Activated CD4-positive, CD25-positive, alpha-beta regulatory T cell treated with anti-CD3 and anti-CD28 coated beads, Interleukin-2, amount 50 U/mL, for 24 hours (primary cell): Measurements from ENCODE around the gene DSG2.
"Not testable (repeated sequence)": the region's sequence is repeated elsewhere in the genome, so short reads cannot be mapped to it uniquely, and the experiment has no call there.

Source experiments
- ATAC-seq, 2 donors: fragments of 150-1000 bp; cut with Tn5 transposase; one replicate each; pipeline ENCODE4 v1.10.0; 2021; ENCODE audit warnings: mild to moderate bottlenecking in 1 of 2, moderate library complexity in 1 of 2

DSG2 gene

DNA sequence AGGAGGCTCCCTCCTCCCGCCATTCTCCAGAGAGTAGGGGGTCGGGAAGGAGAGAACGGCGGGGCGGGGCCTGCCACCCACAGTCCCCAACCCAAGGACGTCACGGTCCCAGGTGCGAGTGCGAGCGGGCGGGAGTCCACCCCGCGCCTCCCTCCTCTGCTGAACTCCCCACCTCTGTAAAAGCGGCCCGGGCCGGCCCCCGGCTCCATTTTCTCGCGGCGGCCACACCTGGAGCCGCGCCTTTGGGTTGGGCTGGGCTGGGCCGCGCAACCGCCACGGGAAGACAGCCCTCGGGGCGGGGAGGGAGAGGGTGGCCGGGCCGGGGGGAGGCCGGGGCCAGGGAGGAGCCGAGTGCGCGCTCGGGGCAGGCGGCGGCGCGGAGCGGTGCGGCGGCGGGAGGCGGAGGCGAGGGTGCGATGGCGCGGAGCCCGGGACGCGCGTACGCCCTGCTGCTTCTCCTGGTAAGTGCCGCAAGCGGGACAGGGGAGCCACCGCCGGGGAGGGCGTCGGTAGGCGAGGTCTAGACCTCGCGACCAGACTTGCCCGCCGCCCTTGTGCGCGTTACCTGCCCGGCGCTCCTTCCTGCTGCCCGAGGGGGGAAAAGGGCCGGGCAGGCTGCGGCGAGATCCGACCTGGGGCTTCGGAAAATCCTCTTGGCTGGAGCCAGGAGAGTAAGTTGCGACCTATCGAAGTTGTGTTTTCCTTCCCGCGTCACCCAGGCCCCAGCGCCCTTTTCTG is at the start of gene DSG2:
Gene DSG2, plus strand, starts transcription at position 342 of the 738 bp plus-strand sequence. Its CDS starts 75 bp downstream, at position 417.
- ATAC-seq = peak in 1 of 2 donors; percentile 21

GRCh38 chr18:31450409-31450808 is 47.6 kb upstream of the DSG2 start:
- no peak for ATAC-seq

GRCh38 chr18:31451625-31452024 is 46.4 kb upstream of the DSG2 start:
- ATAC-seq = no peak

DNA sequence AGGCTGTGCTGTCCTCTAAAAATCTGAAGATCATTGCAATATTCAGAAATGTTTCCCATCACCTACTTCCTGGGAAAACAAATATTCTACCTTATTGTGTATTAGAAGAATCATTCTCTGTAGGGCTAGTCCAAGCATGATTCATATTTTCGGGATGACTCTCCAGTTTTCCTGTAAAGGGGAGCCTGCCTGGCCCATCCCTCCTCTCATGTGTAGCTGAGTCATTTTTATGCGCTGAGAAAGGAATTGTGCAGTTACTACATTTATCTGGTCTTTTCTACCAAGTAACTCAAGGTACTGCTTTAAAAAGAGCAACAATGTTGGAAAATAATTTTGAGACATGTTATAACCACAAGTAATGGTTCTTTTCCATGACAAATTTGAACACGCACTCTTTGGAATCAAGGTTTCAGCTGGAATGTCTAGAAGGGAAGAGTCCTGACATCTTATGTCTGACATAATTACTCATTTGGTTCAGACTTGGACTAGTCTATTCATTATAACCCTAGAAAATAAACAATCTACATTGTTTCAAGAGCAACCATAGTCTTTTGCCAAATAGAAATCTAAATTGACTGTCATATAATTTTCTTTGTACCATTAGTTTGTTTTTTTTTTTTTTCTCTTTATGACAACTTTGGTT is 43.8 kb upstream of the DSG2 start:
- no peak for ATAC-seq

DNA sequence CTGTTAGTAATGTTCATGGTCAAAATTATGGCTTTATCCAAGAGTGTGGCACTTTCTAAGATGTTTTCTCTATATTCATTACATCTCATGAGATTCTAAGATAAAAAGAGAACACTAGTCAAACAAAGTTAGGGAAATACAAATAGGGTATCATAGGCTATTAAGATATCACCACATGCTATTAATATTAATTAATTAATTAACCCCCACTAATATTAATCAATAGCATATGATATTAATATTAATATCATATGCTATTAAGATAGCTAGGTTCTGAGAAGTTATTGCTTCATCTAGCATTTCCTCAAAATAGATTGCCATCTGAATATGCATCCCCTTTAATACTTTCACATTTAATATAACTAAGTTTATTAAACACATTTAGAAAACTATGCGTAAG is 28.3 kb upstream of the DSG2 start:
- ATAC-seq = no peak

GRCh38 chr18:31478688-31479087 is 19.3 kb upstream of the DSG2 start:
- no peak for ATAC-seq

DNA sequence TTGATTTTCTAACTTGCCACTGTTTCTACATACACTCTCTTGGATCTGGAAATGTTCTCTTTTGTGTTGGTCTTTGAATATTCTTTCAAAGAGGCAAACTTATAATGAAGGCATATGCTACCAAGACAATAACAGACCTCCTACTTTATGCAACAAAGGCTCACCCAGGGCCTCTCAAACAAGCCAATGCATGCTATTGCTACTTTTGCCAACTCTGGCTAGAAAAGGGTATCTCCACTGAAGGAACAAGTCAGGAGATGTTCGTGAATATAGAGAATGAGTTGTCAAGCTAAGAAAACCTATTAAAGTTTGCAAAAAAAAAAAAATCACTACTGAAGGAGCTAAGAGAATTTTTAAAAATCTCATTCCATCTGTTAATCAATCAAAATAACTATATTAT is 15.9 kb upstream of the DSG2 start:
- no peak for ATAC-seq

GRCh38 chr18:31483396-31483795 is 14.6 kb upstream of the DSG2 start:
- ATAC-seq = no peak

DNA sequence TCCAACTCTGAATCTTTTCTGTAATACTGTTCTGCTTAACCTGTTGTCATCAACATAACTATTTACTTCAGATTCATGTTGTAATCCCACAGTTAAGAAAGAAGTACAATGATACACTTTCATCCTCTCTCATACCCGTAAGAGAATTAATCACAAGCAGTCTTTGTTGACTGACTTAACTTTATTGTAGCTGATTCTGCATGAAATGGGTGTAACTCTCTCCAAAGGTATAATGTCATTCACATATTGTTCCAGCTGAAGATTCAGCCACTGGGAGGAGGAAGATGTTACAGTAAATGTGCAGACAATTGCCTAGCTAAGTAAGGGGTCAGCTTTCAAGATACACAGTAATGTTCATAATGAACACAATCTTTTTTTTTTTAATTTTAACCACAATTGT is 13.5 kb upstream of the DSG2 start:
- no peak for ATAC-seq

DNA sequence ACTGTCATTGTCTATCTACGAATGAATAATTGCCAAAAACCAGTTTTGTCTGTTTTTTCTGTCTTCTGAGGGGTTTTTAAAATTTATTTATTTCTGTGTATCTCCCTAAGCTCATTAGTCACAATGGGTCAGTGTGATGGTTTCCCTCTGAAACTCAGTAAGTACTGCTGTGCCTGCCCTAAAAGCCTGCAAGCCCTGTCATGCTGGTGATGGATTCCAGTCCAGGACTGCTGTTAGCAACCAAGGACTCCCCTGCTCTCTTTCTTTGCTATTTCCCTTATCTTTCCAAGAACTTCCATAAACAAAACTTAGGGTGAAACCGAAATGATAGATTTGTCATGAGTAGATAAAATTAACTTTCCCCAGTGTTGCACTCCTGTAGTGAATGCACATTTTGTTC is 11.8 kb upstream of the DSG2 start:
- ATAC-seq = no peak

DNA sequence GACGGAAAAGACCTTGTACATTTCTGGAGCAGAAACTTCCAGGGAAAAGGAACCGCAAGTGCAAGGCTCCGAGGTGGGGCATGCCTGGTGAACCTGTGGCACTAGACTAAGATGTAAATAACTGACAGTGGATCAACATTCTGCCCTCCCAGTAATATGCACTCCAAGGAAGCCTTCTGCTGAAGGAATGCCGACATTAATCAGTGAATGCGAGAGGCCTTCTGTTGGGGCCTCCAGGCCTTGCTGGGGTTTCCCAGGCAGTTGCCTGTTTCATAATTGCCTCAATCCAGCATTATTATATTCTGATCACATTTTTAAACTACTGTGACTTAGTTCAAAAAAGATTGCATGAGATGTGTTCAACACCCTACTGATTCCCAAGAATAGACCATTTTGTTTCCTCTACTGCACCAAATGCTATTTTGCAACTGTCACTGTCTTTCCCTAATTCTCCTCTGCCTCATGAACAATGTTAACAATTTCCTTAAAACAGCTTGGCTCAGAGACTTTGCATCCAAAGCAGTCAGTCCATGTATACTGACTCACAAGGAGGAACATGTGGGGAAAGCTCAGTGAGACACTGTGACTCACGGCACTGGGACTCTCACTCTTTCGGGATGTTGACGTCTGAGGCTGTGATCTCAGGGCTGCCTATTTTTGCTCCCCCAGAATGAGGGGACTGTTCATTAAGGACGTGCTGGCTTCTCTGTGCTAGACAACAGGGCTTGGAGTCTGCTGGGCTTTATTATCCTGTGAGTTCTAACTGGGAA is 10.5 kb upstream of the DSG2 start:
- no peak for ATAC-seq

DNA sequence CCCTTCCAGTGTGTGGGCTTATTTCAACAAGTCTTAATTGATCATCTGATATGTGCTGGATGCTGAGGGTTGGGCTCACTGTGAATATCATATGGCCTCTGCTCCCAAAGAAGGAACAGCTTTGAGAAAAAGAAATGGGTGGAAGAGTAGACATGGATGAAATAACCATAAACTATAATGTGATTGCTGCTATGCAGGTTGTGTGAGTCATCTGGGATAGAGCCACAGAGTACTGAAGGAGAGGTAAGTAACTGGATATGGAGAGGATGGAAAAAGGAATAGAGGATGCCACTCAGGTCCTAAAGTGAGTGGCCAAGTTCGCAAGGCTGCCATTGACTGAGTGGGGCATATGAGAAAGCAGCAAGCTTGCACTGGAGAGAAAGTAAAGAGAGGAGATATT is 8.7 kb upstream of the DSG2 start:
- ATAC-seq = no peak

DNA sequence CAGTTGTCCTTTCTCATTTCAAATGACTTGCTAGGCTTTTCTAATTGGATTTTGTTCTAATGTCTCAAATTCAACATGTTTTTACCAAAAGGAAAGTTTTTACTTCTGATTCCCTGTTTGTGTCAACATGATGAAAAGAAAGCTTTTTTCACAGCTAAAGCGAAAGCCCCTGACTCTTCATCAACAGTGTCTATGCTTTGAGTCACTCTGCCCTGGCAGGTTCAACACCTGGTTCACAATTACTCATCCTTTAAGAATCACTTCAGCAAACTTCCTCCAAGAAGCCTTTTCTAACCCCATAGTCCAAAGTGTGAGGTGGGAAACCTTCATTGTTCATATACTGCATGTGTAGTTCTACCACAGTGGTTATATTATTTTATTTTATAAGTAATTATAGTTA is 7.6 kb upstream of the DSG2 start:
- ATAC-seq = no peak

DNA sequence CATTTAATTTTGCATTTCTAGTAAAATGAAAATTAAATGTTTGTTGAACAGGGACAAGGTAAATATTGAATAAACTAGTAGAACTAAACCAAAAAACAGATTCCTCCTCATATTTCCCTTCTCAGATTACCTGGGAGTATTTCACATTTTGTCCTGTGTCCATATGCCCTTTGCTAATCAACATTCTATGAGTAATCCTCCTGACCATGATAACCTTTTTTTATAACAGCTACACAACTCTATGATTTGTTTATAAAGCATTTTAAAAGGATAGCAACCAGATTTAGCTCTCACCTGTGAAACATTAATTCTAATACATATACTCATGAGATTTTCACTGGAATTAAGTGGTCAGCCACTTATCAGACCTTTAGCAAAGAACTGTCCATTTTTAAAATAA is 7.1 kb upstream of the DSG2 start:
- no peak for ATAC-seq

GRCh38 chr18:31491586-31491985 is 6.4 kb upstream of the DSG2 start:
- no peak for ATAC-seq

- no peak for ATAC-seq
Observed at GRCh38 chr18:31492671-31493070, 5.3 kb upstream of the DSG2 start.

DNA sequence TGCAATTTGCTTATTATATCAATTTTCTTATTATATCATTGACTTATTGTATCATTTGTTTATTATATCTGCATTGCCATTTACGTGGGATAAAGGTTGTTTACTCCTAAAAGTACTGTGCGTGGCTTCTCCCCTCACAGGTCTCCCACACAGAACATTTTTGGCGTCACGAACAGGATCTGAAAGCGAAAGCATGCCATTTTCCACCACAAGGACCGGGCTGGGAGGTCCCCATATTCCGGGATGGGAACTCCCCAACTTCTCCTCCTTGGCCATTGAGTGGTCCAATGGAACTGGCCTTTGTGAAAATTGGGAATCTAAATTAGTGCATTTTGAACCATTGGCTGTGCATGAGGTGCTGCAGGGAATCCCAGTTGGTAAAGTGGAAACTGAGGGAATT is 4.8 kb upstream of the DSG2 start:
- ATAC-seq = no peak

- no peak for ATAC-seq
Observed at GRCh38 chr18:31493941-31494340, 4.0 kb upstream of the DSG2 start.

DNA sequence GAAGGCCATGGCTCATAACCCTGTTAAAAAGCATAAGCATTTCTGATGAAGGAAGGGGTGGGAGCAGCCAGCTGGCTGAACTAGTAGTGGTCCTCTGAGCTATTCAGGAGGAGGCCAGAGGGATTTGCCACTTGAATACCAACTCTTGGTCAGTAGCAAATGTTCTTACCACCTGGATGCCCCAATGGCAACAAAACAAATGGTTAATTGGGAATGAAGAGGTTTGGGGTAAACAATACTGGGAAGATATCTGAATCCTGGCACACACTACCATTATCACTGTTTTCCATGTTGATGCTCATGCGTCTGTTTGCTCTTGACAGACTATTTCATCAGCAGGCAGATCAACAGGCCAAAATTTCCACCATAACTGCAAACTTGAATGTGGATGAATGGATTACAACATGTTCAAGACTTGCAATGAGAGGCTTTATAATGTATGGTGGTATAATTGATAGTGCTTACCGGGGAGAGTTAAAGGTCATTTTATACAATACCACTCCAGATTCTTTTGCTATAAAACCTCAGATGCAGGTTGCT is 3.2 kb upstream of the DSG2 start:
- not testable (repeated sequence) for ATAC-seq

DNA sequence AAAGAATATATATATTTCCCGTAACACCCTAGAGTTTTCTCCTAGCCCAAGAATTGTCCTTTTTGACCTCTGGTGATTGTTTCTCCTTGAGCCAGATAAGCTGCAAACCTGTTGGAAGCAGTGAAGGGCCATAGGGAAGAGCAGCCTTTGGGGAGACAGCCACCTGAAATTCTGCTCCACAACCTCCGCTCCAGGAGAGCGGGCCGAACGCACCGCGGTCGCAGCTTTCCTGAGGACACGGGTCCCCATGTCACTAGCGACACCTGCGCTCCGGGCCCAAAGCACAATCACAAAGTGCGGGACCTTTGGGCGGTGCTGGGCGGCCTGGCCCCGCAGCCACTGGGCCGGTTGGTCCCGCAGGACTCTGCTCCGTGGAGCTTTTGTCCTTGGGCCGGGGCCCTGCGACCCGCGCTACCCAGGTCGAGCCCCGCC is 557 bp upstream of the DSG2 start:
- ATAC-seq = no peak

DNA sequence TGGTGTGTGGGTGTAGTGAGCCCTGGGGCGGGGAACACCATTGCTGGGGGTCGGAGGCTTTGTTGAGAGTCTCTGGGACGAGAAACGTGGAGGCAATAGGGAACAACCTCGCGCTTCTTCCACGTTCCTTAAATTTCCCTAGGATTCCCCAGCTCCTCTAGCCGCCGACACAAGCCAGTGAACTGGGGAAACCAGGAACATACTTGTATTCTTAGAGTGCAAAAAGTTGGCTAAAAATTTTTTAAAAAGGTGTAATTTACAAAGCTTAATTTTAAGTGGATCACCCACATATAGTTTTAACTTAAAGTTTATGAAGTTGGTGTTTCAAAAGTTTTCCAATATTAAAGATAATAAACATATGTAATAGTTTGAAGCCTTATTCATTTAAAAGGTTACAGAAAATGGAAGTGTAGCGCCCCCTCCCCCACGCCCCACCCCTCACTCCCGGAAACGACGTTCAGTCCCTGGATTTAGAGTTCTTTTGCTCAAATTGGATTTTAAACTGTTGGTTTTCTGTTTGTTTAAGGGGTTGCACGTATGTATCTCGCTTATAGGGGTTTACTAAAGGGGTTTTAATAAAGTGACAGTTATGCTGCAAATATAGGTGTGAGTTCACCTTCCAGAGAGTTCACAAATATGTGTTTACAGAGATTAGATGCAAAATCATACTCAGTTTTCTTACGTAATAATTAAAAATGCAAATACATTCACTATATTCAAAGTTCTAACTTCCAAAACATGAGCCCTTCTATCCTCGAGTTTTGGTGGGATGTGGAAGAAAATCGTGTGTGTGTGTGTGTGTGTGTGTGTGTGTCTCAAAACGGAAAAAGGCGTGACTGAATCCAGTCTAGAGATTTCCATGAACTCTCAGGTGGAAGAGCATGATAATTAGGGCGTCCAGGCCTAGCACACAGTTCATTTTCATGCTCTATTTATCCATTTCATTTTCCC is 872 bp downstream of the DSG2 start:
- ATAC-seq = no peak

GRCh38 chr18:31500051-31500688 is 2.2 kb downstream of the DSG2 start:
- no peak for ATAC-seq
